Right atrium auricular region (tissue), 2 donors: Measurements from ENCODE around the gene FNBP1. TPM values are rescaled to one million over a fixed set of nuclear protein-coding genes. Genes with fewer than 3 reads are reported as not detected.
A peak's percentile ranks its signal among the peaks of the same experiment; 100 is the strongest.

Experiments used
- DNase-seq: peaks from one replicate; pipeline ENCODE4 v3.0.0-alpha.2; 2019; ENCODE audit warnings: low spot score
- H3K27ac ChIP-seq, 2 donors: fragments of 200-600 bp; sonication (generic); 1 replicate in 1 of 2; 2 replicates in 1 of 2; pipeline ENCODE4 v1.5.1; 2016 to 2019
- H3K27me3 ChIP-seq, 2 donors: fragments of 200-600 bp; sonication (generic); one replicate each; pipeline versions ENCODE4 v1.5.1 to v1.6.0; 2017 to 2019
- H3K36me3 ChIP-seq: fragments of 200-600 bp; sonication (generic); one replicate; pipeline ENCODE4 v1.5.1; 2016
- H3K4me1 ChIP-seq, 2 donors: fragments of 200-600 bp; sonication (generic); one replicate each; pipeline versions ENCODE4 v1.5.1 to v1.6.0; 2017 to 2019
- H3K4me3 ChIP-seq, 2 donors: fragments of 200-600 bp; sonication (generic); 1 replicate in 1 of 2; 2 replicates in 1 of 2; pipeline ENCODE4 v1.5.1; 2017 to 2019; ENCODE audit warnings: mild to moderate bottlenecking in 1 of 2, moderate library complexity in 1 of 2
- H3K9me3 ChIP-seq, 2 donors: fragments of 200-600 bp; sonication (generic); one replicate each; pipeline ENCODE4 v1.5.1; 2019
- total RNA-seq, 2 donors: library from RNA; depleted of rRNA; stranded (reverse); fragments of >200 nt; gene quantifications; one replicate each; pipeline ENCODE4 v1.1.0, GENCODE V29; 2016
- TF ChIP-seq, protein P1 (sequence below), 2 donors: fragments of 200-600 bp; sonication (generic); IDR thresholded peaks; one replicate each; pipeline ENCODE4 v1.5.1; 2019; ENCODE audit warnings: antibody characterized with exemption in 2 of 2

The FNBP1 gene
- total RNA-seq, 2 donors from 2014 or later: 18.0 to 24.1 TPM

DNA sequence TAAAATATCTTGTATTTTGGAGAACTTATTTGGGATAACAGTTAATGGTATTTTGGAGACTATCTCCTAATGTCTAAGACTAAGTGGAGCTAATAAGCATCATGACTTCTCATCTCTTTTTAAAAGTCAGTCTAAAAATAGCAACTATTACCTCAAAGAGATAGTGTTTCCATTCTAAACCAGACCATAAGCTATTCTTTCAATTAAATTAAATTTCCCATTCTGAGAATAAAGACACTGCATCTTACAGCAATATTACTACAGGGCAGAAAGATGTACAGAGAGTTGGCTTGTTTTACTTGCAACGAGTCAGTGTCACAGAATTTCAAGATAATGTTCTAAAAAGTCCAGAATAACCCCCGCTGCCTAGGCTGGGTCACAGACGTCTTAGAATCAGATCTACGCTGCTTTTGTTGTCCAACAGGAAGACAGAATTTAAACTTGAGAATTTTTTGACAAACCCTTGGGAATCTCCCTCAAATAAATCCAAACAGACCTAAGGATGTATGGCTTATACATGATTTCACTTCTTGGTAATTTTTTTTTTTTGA, 108.9 kb downstream of the FNBP1 start:
- Histone ChIP-seq H3K4me3 (no peak overlapping the region), H3K27me3 (no peaks in the 10 kb centered on the region), H3K27ac (peak overlapping the region; percentile 48 to 55), H3K36me3 (no peaks in the 10 kb centered on the region), H3K9me3 (no peaks in the 10 kb centered on the region), H3K4me1 (peaks cover 0 to 47% of the 10 kb centered on the region in 2 donors)
- TF ChIP-seq, protein P1, sequence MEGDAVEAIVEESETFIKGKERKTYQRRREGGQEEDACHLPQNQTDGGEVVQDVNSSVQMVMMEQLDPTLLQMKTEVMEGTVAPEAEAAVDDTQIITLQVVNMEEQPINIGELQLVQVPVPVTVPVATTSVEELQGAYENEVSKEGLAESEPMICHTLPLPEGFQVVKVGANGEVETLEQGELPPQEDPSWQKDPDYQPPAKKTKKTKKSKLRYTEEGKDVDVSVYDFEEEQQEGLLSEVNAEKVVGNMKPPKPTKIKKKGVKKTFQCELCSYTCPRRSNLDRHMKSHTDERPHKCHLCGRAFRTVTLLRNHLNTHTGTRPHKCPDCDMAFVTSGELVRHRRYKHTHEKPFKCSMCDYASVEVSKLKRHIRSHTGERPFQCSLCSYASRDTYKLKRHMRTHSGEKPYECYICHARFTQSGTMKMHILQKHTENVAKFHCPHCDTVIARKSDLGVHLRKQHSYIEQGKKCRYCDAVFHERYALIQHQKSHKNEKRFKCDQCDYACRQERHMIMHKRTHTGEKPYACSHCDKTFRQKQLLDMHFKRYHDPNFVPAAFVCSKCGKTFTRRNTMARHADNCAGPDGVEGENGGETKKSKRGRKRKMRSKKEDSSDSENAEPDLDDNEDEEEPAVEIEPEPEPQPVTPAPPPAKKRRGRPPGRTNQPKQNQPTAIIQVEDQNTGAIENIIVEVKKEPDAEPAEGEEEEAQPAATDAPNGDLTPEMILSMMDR (IDR thresholded peaks at IDR 0.05): no peak
- no peak for DNase-seq

DNA sequence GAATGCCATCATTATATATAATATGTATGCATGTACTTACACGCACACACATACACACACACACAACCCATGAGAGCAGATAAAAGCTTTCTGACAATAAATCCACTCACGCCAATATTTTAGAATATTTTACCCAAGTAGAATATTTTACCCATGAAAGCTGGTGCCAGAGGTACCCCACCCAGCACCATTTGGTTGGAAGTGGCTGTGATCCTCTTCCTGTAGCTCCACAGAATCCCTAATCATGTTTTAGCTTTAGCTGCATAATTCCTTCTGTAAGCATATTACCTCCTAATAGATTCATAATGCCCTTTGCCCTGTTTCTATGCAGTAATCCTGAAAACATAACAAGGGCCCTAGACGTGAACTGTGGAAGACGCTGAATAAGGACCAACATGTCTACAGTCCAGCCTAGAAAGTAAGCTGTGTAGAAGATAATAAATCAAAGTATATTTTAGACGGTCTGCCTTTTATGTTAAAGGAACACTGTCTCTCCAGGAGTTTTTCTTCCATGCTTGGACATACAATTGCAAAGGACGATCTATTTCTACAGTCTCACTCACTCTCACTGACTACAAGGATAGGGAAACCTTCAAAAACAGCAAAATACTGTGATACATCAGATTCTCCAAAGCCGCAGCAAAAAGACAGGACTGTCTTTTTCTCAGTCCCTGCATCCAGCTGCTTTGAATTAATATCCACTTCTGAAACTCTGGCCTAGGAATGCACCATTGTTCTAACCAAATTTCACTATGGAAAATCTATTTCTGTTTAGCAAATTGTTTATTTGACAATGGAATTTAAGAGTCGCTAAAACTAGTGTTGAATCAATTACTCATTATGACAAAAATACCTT, 109.6 kb downstream of the FNBP1 start:
- Histone ChIP-seq H3K4me3 (no peak overlapping the region), H3K9me3 (no peaks in the 10 kb centered on the region), H3K27ac (peak overlapping the region; percentile 45 to 55), H3K27me3 (no peaks in the 10 kb centered on the region), H3K4me1 (peaks cover 0 to 41% of the 10 kb centered on the region in 2 donors), H3K36me3 (peaks cover 6% of the 10 kb centered on the region)
- TF ChIP-seq, protein P1 (IDR thresholded peaks at IDR 0.05): no peak
- no peak for DNase-seq

DNA sequence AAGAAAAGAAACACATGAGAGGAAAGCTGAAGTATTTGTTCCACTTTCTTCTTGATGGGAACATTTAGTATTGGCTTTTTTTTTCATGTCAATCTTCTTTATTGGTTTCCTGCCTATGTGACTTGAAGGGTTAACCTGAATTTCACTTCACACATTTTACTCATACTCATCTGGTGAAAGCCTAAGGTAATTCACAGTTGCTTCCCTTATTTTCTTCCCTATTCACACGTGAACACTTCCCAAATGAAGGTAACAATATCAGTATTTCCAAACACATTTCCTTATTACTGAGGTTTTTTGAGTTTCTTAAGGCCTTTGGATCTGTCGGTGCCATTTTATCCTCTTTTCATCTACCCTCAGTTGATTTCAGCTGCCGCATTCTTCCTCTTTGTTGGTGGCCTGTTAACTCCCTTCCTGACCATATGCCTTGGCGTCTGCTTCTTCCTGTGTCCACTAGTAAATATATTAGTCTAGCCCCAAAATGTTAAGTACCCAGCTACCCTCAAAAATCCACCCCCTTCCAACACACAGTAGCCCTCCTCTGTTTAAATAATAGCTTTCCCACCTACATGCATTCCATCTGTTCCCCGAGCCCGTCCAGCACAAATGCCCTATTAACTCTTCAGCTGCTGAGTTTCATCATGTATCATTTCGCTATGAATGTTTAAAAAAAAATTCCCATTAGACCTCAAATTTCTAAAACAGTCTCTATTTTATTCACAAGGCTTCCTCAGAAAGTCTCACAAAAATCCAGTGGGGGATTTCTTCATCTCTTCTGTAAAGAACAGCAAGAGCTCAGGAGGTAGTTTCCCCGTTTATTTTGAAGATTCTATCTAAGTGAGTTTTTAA, 110.5 kb downstream of the FNBP1 start:
- Histone ChIP-seq H3K4me3 (peak overlapping the region in 1 of 2 donors; percentile 4), H3K4me1 (peaks cover 0 to 41% of the 10 kb centered on the region in 2 donors), H3K27ac (peak overlapping the region; percentile 45 to 55), H3K9me3 (no peaks in the 10 kb centered on the region), H3K36me3 (peaks cover 14% of the 10 kb centered on the region), H3K27me3 (no peaks in the 10 kb centered on the region)
- TF ChIP-seq, protein P1 (IDR thresholded peaks at IDR 0.05): no peak
- DNase-seq: no peak

DNA sequence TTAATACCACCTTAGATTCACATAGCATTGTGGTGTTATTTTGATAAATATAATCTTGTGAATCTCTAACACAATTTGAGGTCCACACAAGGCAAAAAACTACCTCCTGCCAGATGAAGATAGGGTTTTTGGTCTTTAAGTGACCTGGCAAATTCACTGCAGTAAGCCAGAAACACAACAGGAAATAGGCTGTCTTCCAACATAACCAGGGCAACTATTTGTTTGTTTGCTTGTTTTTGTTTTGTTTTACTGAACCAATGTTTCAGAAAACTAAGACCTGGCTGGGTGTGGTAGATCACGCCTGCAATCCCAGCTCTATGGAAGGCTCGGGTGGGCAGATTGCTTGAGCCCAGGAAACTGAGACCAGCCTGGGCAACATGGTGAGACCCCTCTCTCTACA, 112.2 kb downstream of the FNBP1 start:
- Histone ChIP-seq H3K4me3 (no peak overlapping the region), H3K27ac (no peak overlapping the region), H3K36me3 (peaks cover 28% of the 10 kb centered on the region), H3K27me3 (no peaks in the 10 kb centered on the region), H3K4me1 (peaks cover 0 to 41% of the 10 kb centered on the region in 2 donors), H3K9me3 (no peaks in the 10 kb centered on the region)
- no peak for DNase-seq
- TF ChIP-seq, protein P1 (IDR thresholded peaks at IDR 0.05): no peak

DNA sequence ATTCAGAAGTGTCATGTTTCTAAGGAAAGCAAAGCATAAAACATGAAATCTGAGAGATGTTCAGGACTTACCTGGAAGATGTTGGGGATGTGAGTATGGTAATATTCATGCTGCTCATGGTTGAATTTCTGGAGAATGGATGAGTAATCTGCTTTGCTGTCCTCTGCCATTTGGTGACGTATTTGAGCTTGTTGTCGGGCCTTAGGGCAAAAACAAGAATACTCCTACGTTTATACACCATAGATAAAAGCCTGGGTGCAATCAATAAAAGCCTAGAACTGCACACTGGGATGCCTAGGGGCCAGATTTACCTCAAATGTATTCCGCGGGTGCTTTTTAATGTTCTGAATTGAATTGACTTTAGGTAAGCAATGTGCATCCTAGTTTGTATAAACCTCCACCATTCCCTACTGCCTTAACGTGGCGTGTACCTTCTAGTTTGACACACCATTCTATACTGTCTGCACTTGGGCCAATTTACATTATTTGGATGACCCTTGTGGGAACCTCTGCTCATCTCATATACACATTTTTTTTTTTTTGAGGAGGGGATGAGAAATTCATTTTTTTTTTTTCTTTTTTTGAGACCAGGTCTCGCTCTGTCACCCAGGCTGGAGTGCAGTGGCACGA, 113.4 kb downstream of the FNBP1 start:
- Histone ChIP-seq H3K4me1 (peaks cover 0 to 34% of the 10 kb centered on the region in 2 donors), H3K27ac (no peak overlapping the region), H3K36me3 (peaks cover 35% of the 10 kb centered on the region), H3K4me3 (no peak overlapping the region), H3K27me3 (no peaks in the 10 kb centered on the region), H3K9me3 (no peaks in the 10 kb centered on the region)
- TF ChIP-seq, protein P1 (IDR thresholded peaks at IDR 0.05): no peak
- DNase-seq: no peak
